H4 (cell line): ENCODE results near the gene CABP7. TPM values are rescaled to one million over a fixed set of nuclear protein-coding genes. Genes with fewer than 3 reads are reported as not detected.

Experiments
- DNase-seq: peaks from one replicate; pipeline ENCODE4 v3.0.0-alpha.2; 2015; ENCODE audit warnings: low spot score
- total RNA-seq: library from RNA; depleted of rRNA; stranded (reverse); fragments of >200 nt; shearing (Covaris generic); gene quantifications from 2 replicates; pipeline ENCODE4 v1.2.3, GENCODE V29; 2014

The CABP7 gene
- total RNA-seq, 1 experiment from 2014 or later: 0.04 TPM

DNA sequence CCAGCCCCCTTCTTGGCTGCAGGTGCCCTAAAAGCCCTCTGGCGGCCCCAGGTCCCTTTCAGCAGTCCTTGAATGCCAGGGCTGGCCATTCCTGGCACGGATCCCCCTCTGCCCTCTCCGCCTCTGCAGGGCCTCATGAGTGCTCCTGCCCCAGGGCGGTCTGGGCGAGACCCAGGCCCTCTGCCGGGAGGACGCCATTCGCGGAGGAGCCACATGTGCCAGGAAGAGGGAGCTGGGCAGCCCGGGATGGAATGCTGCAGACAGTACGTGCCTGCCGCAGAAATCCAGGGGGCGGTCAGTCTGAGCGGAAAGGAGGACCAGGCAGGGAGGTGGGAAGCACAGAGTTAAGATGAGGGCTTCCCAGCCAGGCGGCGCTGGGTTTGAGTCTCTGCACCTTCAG lies 2.8 kb downstream of the CABP7 start:
- no peak for DNase-seq

- no peak for DNase-seq
Measured at GRCh38 chr22:29723766-29724165, 4.0 kb downstream of the CABP7 start.

DNA sequence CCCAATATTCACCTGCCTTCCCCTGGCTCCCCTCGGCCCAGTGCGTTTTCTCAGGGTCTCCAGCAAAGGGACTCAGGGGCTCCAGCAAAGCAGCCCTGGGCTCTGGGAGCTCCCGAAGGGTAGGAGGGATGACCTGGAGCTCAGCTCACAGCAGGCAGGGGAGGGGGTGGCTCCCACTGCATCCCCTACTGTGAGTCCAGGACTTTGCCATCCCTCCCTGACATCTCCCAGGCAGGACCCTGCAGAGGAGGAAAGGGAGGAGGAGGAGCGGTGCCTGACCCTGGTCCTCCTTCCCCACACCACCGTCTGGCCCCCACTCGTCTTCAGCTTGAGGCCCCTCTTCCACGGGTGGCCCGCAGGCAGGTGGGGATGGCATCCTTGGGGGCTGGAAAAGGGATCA lies 5.0 kb downstream of the CABP7 start:
- no peak for DNase-seq

DNA sequence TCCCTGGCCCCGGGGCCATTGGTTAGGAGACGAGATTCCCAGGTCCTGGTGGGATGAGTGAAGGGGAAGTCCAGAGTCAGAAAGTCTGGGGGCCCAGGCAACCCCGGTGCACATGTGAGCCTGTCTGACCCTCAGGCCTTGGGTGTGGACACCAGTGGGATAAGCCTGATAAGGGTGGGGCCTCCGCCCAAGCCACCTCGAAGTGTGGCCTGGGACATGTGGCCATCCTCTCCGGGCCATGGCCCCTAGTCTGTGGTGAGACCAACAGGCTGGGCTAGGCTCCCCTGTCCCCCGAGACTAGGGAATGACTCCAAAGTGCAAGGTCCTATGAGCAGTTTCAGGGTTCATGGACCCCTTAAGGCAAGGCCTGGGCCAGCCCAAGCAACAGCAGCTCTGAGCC lies 6.3 kb downstream of the CABP7 start:
- no peak for DNase-seq

DNA sequence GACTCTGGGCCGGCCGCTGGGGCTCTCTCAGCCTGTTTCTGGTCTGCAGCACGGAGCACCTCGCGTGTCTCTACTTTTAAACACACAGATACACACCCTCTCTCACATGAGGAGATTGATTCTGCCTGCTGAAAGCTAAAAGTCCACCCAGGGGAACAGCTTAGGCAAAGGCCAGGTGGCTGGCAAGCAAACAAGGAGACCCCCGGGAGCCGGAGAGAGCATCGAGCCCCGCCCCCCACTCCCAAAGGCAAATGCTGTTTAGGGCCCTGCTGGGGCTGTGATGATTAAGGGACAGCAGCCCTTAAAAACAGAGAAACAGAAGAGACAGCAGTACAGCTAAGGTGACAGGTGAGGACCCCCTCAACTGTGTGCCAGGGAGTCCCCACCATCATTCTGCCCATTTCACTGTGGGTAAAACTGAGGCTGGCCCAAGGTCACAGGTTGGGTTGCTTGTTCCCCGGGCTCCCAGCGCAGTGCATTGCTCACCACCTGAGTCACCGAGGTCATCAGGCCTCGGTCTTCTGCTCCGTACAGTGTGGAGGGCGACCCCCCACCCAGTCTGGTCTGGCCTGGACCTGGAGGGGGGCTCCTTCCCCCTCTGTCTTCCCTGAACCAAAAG lies 6.8 kb downstream of the CABP7 start:
- DNase-seq: no peak

- DNase-seq: no peak
Measured at GRCh38 chr22:29727131-29727523, 7.3 kb downstream of the CABP7 start.

GRCh38 chr22:29729161-29729560 lies 9.4 kb downstream of the CABP7 start:
- no peak for DNase-seq

GRCh38 chr22:29731058-29731850 lies 11.5 kb downstream of the CABP7 start:
- no peak for DNase-seq

DNA sequence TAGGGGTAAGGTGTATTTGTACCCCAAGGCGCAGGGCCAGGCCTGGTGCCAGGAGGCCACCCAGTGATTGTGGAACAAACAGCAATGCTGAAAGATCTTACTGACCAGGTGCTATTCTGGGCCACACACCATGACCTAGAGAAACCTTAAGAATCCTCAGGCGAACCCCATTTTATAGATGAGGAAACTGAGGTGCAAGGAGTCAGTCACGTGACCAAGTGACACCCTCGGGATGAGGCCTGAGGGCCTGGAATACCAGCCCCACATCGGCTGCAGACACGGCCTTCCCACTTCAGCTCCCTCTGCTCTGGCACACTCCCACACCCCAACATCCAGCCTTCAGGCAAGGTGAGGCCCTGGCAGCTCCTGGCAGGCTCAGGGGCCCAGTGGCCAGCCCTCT lies 13.1 kb downstream of the CABP7 start:
- DNase-seq: no peak

DNA sequence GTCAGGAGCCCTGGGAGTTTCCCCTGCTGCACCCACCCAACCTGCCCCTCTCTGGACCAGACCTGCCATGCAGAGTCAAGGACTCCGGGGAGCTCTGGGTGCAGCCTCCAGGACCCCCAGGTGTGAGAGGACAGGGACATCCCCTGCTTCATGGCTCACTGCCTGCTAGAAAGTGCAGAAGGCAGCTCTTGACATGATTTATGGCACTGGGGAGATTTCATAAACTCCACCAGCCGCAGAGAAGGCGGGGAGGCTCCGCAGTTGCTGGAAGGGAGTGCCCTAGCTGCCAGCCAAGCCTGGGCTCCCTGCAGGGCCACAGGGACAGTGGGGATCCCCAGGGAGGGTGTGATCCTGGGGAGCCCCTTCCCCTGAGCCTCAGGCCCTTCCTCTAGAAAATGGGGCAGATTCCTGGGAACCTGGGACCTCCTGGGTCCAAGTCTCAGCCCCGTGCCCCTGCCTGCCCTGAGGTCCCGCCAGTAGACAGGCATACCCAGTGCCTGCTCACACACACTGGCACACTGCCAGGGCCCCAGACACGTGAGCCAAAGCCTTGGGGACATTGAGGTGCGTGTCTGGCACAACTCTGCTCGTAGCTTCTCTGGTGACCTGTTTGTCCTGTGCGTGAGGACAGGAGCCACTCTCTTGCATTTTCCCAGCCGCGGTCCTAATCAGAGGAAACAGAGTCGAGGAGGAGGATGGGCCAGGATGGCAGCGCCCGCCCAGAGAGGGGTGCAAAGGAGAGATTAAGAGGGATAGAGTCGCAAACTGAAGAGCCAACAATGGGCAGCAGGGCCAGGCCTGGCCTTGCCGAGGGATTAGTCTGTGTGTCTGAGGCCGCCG lies 13.8 kb downstream of the CABP7 start:
- no peak for DNase-seq

- no peak for DNase-seq
Measured at GRCh38 chr22:29734406-29734805, 14.6 kb downstream of the CABP7 start.

DNA sequence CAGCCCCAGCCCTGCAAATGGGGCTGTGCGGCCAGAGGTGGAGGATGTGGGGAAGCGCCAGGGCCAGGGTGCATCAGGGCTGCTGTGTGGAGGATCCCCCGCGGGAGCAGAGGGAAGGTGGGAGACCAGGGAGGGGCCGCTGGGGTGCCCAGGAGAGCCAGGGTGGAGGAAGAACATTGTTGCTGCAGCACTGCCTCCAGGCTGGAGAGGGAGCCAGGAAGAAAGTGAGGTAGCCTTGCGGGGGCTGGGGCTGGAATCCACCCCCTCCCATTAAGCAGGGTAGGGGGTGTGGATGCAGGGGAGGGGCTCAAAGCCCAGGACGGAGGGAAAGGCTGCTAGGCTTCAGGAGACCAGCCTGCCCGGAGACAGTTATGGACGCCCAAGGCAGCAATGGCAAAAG lies 15.0 kb downstream of the CABP7 start:
- DNase-seq: no peak

DNA sequence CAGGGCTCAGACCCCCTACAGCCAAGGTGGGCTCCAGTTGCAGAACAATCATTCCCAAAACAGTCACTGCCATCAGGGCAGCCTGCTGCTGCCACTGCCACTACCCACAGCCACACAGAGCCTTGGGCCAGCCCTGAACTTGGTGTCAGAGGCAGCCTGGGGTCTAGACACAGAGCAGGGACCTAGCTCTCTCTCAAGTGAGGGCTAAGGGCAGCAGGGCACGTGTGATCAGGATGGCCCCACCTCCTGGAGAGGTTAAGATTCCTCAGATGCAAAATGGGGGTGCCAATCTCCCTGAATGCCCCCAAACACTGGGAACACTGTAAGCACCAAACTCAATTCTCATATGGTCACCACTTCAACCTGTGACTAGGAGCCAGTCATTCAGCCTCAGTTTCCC lies 15.6 kb downstream of the CABP7 start:
- no peak for DNase-seq

- no peak for DNase-seq
Measured at GRCh38 chr22:29737251-29738117, 17.7 kb downstream of the CABP7 start.

DNA sequence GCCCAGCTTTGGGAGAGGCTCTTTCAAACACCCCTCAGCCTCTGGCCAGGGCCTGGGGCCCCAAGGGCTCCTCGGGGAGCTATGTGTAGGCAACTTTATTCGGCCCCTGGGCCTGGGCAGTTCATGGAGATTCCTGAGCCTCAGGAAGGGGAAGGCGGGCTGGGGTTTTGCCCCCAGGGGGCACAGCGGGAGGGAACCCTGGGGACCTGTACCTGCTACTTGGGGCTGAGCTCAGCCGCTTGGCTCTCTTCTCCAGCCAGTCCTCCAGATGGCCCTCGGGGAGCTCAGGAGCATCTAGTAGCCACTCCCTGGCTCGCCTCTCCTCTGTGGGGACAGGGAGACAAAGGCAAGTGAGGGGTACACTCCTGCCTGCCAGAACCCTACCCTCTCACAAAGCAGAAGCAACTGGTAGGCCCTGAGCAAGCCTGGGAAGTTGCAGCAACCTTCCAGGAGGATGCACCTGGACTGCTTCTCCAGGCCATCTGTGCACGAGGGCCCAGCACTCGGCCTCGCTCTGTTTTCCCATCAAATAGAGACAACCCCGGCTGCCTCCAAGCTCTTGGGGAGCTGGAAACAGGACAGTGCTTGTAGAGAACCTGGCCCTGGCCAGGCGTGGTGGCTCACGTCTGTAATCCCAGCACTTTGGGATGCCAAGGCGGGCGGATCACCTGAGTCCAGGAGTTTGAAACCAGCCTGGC lies 18.5 kb downstream of the CABP7 start:
- DNase-seq: no peak

DNA sequence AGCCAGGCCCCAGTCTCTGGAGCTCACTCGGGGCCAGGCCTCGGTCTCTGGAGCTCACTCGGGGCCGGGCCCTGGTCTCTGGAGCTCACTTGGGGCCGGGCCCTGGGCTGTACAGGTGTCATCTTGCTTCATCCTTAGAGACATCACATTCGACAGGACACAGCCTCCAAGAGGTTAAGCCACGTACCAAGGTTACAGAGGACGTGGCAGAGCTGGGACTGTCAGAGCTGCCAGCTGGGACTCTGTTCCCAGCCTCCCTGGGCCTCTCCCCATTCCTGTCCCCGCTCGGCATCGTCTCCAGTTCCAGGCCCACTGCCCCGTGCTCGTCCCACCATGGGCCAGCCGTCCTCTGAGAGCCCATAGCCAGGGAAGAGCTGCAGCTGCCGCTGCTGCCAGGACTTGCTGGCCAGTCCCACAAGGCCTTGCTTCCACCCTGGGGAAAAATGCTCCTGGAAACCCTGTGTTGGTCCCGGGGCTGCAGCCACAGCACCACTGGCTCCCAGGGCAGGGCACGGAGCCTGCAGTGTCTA lies 19.6 kb downstream of the CABP7 start:
- no peak for DNase-seq

DNA sequence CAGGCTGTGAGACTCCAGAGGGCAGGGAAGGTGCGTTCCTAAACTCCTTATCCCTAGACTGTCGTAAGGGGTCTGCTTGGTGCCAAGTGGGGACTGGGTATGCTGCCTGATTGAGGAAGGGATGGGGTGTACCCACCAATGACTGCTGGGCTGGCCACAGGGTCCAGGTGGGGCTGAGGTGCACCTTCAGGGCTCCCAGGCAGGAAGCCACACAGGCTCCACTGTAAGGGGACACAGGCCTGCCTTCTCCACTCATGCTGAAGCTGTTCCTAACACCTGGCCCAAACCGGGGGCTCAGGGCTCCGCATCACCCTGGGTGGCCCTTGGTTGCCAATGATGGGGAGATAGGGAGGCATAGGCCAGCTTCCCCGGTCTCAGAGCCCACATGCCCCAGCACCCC lies 20.4 kb downstream of the CABP7 start:
- no peak for DNase-seq

GRCh38 chr22:29741926-29742325 lies 22.1 kb downstream of the CABP7 start:
- DNase-seq: no peak

DNA sequence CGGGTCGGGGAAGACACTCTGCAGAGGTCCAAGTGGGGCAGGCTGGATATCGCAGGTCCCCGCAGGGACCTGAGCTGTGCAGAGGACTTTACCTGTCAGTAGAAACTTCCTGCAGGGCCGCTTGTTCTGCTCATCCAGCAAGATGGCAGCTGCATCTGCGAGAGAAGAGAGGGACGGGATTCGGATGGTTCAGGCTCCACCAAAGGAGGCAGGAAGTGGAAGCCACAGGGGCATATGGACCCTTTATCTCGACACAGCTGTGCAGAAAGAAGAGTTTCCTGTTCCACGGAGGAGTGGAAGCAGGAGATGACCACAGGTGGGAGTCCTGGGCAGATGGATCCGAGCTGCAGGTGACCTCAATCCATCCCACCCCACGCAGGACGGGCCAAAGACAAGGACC lies 22.5 kb downstream of the CABP7 start:
- no peak for DNase-seq

- no peak for DNase-seq
Measured at GRCh38 chr22:29744902-29745301, 25.1 kb downstream of the CABP7 start.

- DNase-seq: no peak
Measured at GRCh38 chr22:29747832-29748231, 28.0 kb downstream of the CABP7 start.
